Loucy (cell line): ENCODE results near the gene EGFL7.

Experiments
- EZH2phosphoT487 ChIP-seq: fragments of 200-600 bp; IDR thresholded peaks from 2 replicates; pipeline ENCODE4 v1.6.1; 2018; ENCODE audit warnings: antibody characterized with exemption, mild to moderate bottlenecking, moderate library complexity, borderline replicate concordance
- TF ChIP-seq, protein P1 (sequence below): fragments of 200-600 bp; sonication (generic); conservative IDR thresholded peaks from 2 replicates; pipeline ENCODE4 v1.5.1; 2014; ENCODE audit warnings: mild to moderate bottlenecking, antibody characterized with exemption, low read length

DNA sequence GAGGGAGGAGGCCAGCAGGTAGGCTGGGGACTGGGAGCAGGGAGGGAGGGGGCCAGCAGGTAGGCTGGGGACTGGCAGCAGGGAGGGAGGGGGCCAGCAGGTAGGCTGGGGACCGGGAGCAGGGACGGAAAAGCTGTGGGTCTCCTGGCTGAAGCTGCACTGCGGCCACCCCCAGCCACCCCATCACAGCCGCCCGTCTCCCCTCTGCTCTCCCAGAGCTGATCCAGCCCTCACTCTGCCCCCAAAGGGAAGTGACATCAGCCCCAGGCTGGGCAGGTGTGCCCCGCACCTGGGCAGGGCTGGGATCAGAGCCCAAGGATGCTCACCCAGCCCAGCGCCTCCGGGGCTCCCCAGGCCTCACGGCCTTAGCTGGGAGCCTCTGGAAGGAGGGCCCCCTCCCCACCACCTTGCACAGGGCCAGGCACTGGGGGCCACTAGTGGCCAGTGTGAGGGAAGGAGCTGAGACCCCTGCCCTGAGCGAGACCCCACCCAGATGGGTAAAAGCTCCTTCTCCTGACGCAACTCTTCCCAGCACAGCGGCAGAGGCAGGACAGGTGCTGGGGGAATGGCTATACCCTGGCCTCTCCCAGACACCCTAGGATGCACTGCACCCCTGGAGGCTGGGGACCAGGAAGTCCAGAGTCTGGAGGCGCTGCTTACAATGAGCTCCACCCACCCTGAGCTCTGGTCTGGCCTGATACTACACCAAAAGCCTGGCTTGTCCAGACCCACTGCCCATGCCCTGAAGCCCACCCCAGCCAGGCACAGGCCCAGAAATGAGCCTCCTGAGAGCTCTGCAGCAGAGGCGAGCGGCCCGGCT is 13.0 kb downstream of the EGFL7 start:
- TF ChIP-seq, protein P1, sequence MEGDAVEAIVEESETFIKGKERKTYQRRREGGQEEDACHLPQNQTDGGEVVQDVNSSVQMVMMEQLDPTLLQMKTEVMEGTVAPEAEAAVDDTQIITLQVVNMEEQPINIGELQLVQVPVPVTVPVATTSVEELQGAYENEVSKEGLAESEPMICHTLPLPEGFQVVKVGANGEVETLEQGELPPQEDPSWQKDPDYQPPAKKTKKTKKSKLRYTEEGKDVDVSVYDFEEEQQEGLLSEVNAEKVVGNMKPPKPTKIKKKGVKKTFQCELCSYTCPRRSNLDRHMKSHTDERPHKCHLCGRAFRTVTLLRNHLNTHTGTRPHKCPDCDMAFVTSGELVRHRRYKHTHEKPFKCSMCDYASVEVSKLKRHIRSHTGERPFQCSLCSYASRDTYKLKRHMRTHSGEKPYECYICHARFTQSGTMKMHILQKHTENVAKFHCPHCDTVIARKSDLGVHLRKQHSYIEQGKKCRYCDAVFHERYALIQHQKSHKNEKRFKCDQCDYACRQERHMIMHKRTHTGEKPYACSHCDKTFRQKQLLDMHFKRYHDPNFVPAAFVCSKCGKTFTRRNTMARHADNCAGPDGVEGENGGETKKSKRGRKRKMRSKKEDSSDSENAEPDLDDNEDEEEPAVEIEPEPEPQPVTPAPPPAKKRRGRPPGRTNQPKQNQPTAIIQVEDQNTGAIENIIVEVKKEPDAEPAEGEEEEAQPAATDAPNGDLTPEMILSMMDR = no peak
- no peak for TF ChIP-seq EZH2phosphoT487
